Cardiac septum (tissue), 1 donor: ENCODE results near the gene PARD3. TPM values are rescaled to one million over a fixed set of nuclear protein-coding genes. Genes with fewer than 3 reads are reported as not detected.

ENCODE experiments used
- DNase-seq: peaks from one replicate; pipeline ENCODE4 v3.0.0-alpha.2; 2020; ENCODE audit warnings: low spot score
- intact Hi-C: fragments of 100-400 bp; cut with DNase I; formaldehyde crosslinking; loops from one replicate; pipeline ENCODE4 v1.14.0; 2022
- total RNA-seq: library from RNA; stranded (reverse); fragmentation: NEBNext Ultra II Directional; extraction: Animal tissue kit (Norgen Biotek cat#: 25700); gene quantifications from one replicate; pipeline ENCODE4 v1.2.1, GENCODE V29; 2021
- donor health status: DM: no; HTN: no; CAD: no.

PARD3 gene
- total RNA-seq, 1 donor from 2014 or later = 36.7 TPM

DNA sequence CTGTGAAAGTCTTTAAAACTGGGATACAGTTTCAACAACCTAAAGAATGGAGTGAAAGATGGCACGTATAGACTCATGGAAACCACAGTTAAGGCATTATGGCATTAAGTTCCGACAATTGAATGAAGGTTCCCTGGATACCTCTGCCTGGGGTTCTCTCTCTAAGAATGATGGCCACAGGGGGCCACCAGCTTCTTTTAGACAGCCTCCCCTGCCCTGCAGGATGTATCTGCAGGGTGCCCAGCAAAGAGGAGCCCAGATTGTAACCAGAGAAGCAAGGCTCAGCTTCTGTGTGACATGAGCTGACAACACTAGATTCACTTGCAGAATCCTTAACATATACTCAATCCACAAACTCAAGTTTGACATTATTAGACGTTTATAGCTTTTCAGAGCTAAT, 645.4 kb downstream of the PARD3 start:
- intact Hi-C loops = no loop called here
- no peak for DNase-seq

DNA sequence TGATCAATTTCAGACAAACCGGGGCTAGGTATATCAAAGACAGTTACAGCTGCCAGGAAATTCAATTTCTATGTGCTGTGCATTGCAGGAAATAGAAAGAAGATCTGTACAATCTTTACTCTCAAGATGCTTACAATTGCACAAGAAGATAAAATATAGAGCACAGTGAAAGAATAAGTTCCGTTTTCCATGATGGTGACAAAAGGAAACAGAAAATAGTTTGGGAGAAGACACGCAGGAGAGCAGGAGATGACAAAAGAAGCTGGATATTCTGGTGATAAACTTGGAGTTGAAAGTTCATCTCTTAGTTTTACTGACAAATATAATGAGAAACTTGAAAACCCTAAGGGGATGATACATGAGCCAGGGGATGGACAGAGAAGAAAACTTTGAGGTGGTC, 646.0 kb downstream of the PARD3 start:
- intact Hi-C loops = no loop called here
- no peak for DNase-seq

DNA sequence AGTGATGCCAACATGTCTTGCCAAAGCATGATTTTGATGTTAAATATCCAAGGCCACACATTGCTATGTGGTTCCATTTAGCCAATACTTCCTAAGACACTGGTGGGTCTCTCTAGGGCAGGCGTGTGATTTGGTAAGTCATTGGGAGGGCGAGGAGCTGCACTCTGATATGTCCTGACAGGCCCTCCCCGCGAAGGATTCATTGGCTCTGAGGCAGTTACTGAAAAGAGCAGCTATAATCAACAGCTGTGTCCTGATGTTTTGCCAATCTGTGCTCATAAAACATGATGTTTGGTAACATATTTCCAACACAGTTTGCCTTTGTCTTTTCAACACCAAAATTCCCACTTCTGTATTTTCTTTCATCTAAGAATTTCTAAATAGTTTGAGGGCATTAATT, 646.7 kb downstream of the PARD3 start:
- DNase-seq = no peak
- intact Hi-C loops = no loop called here

DNA sequence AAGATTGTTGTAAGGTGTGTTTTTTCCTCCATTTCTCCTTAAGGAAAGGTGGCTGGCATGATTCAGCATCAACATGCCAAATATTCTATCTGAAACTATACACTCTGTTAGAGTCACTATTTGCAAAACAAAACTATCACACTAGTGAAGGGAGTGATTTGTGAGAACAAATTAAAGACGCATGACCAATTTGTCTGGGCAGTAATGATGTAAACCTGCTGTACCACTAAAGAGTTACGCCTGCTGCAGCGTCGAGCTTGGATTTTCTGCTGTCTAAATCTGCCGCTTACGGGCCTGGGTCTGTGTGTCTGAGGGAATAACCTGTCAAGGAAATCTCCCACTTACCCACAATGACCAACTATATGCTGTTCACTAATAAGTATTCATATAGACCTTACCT, 648.3 kb downstream of the PARD3 start:
- intact Hi-C loops = no loop called here
- DNase-seq = no peak

DNA sequence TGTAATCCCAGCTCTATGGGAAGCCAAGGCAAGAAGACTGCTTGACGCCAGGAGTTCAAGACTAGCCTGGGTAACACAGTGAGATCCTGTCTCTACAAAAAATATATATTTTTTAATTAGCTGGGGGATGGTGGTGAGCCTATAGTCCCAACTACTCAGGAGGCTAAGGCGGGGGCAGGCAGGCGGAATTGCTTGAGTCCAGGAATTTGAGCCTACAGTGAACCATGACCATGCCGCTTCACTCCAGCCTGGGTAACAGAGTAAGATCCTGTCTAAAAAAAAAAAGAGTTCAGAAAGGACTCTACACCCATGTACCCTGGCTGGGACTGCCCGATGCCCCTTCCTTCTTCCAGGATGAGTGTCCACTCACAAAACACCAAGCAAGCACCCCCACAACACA, 648.7 kb downstream of the PARD3 start:
- DNase-seq = no peak
- intact Hi-C loops = no loop called here

DNA sequence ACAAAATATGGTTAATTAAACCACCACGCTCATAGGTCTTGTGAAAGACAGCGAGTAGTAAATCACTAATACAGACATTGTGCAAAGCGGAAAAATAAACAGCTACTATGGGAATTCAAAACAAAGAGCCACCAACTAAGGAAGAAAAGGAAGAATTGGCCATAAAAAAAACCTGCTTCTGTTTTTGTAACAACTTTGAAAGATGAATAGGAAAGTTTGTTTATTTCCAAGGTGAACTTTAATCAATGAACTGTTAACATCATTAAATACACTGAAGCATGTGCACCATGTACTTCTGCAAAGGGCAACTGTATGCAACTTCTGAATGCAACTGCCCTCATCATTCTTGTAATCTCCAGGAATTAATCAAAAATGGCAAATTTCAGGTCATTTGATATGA, 651.1 kb downstream of the PARD3 start:
- no peak for DNase-seq
- intact Hi-C loops = no loop called here

DNA sequence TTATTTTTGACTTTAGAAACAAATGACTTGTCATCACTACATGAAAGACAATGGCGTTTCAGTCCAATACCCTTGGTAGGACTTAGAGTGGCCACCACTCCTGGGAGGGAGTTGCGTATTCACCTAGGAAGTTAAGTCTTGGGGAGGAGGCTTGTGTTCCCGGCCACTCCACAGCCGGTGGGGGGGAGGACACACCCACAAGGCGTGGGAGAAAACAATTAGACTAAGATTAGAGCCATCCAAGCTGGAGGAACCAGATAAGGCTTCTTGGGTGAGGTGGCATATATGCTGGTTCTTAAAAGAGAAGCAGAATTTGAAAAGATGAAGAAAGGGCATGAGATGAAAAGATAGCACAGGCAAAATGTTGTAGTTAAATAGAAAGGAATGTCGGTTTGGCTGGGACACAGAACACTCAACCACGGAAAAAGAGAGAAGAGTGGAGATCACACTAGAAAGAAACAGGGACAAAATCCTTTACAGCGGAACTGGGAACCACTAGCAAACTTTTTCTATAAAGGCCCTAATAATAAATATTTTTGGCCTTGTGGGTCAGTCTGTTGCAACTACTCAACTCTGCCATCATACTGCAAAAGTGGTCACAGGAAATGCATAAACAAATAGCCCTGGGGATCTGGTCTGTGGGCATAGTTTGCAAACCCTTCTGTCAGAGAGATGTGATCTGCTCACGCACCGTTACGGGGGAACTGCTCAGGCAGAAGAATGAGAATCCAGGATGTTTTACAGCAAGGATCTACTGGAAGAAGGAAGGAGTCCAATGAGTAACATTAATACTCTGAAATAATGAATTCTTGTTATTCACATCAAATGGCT, 651.8 kb downstream of the PARD3 start:
- intact Hi-C loops = no loop called here

DNA sequence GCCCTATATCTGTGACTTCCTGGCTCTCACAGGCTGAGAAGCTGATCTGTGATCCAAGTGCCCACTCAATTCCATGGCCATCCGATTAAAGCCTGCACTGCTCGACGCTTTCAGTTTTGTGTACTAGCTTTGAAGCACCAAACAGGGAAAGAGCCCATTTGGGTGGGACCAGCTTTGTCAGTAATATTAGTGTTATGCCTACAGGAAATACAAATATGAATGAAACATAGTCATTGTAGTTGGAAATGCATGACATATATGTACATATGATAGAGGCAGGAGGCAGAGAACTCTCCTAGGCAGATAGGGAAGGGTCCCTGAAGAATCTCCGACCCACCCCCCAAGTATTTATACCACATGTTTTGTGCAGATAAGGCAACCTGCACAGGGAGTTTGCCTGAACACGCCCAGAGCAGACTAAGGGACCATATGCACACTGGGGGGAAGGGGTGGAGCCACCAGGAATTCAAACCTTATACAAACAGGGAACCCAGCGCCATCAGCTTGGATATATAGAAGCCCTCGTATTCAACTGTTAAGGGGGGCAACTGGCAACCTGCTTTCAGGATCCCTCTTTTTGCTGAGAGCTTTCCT, 653.2 kb downstream of the PARD3 start:
- DNase-seq = no peak
- intact Hi-C loops = no loop called here

More for the DNA sequence above, 651.8 kb downstream of the PARD3 start:
- no peak for DNase-seq

DNA sequence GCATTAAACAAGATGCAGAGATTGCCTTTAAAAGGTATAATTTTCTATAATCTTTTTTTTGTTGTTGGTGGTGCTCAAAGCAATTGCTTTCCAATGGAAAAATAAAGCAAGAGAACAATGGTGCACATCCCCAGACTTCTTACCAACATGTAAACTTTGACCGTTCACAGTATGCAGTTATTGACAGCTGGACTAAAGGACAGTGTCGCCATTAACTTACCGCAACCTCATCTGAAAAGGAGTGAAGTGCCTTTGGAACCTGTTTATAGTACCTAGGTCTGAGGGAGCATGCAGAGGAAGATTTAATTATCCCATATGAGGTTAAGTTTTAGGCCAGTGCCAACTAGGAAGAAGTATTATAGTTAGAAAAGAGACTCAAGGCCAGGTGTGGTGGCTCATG, 654.5 kb downstream of the PARD3 start:
- no peak for DNase-seq
- intact Hi-C loops = no loop called here

DNA sequence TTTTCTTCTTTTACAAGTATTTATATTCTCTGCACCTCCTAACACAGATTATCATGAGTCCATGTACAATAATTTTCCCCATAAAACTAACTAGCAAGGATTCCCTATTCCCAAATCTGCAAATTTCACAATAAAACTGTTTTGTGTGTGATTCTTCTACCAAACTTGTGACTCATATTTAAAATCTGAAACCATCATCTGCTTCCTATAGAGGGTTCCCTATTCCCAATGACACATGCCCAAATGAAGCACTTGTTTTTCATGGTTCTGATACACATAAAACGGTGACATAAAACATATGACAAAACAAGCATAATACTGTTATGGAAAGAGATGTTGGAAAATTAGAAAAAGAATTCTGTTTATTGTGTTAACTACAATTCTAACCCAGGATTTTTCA, 657.6 kb downstream of the PARD3 start:
- no peak for DNase-seq
- intact Hi-C loops = no loop called here

DNA sequence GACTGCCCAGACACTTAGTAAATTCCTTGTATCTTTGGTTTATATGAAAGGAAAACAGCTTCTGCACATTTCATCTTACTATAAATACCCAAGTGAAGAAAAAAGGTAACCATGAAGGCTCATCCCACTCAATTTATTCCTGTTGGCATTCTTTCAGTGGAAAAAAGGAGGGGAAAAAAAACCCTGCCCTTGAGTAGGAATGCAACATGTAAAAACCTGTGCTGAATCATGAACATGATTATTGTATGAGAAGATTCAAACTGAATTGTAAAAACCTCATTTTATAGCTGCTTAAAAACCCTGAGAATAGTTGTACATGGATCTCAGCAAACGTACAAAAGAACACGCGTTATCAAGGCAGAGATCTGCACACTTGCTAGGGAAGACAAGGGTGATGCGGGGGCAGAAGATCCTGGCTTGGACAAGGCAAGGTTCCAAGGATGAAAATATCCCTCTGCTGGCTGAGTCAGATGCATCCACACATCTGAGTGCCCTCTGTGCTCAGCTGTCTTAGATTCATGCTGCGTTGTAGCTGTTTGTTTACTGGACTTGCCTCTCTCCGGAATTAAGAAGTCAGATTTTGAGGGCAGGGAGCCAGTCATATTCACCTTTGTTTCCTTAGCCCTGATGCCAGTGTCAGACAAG, 658.2 kb downstream of the PARD3 start:
- DNase-seq = no peak
- intact Hi-C loops = no loop called here

DNA sequence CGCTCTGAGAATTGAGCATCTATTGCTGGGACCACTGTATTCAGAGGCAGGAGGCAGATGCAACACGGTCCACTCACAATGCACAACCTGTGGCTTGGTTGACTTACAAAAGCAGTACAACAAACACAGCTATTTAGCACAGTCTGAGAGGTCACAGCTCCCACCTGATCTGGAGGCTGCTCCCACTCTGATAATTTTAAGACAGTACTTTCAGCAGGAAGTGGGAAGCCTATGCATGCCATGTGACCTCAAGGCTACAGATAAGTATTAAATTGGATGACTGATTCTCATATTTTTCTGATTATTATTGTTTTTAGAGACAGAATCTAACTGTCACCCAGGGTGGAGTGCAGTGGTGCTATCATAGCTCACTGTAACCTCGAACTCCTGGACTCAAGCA, 659.3 kb downstream of the PARD3 start:
- DNase-seq = no peak
- intact Hi-C loops = no loop called here

DNA sequence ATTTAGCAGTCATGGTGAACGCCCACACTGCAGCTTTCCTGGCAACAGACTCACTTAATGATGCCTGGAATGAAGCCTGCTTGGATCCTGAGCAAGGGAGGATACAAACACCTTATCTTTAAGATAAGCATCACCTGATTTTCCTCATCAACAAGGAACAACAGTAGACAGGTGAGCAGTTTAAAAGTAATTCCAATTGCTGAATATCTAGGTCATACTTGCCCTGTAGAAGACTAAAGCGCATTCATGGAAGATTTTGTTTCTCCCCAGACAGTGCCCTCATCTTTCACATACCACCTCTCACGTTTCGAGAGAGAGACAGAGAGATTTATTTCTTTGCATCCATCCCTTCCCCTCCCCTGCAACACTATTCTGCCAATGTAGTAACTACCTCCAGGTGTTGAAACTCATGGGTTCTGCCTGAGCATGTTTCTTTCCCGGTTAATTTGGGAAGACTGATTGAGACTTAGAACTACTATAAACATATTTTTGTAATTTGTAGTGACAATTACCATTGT, 660.7 kb downstream of the PARD3 start:
- no peak for DNase-seq
- intact Hi-C loops = no loop called here

DNA sequence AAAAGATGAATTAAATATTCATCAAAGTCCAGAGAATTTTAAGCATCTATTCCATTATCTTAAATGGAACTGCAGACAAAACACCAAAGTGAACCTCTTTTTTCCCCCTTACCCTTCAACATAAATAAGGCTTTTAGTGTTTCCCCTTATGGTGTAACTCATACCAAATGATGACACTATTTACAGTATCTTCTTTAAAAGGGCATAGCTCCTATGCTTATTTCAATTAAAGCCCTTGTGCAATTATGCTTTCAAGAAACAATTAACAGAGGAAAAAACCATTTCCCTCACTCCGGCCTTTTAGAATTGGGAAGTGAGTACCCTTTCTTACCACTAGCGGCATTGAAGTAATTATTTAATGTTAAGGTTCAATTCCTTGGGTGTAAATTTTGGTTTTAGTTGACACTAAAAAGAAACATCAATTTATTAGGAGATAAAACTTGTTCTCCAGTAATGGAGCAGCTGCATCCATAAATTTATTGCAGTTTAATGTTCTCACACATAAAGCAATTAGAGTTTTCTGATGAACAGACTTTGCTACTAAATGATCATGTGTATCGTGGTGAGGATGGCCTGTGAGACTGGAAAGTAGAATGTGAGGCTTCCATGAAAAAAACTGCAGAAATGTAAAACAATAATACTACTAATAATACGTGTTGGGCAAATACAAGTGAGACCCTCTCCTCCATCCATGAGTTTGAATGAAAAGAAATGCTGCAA, 661.3 kb downstream of the PARD3 start:
- intact Hi-C loops = no loop called here
- no peak for DNase-seq

DNA sequence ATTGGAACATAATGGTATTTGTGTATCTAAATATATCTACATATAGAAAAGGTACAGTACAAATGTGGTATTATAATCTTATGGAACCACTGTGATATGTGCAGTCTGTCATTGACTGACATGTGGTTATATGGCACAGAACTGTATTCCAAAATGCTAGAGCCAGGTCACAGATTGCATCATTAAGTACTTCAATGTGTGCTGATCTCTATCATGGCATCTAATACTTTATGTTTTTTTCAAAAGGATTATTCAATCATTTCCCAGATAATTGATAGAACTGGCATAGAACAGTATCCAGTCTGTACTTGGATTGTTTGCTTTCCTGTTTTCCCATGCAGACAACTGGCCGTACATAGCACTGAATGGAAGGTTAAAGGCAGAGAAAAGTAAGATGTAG, 662.7 kb downstream of the PARD3 start:
- intact Hi-C loops = no loop called here
- no peak for DNase-seq

DNA sequence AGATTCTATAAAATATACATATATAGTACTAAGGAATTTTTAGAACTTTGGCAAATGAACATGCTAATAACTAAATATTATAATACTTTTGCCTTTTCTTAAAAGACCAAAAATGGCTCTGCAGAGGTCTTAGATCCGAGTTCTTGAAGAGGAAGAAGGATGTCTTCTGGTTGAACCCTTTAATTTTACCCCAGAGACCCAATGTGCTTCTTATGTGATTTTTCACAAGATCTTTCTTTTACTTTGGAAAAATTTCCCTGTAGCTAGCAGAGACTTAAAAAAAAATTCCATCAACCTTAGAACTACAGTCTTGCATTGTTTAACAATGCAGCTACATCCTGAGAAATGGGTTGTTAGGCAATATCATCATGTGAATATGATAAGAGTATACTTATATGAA, 663.2 kb downstream of the PARD3 start:
- no peak for DNase-seq
- intact Hi-C loops = no loop called here

DNA sequence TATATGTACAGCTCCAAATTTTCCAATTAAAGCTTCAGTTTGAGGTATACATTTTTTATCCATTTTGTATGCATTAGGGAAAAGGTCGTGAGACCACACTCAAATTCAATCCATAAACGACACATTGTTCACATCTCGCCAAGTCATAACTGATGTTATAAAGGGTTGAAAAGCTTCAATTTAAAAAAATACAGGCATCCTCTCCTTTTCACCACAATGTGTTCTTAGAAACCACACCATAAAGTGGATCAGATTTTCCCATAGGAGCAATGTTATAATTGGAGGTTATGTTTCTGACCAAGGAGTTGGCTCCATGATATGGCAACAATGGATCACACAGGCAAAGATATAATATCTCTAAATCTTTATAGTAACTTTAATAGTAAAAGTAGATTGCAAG, 663.6 kb downstream of the PARD3 start:
- intact Hi-C loops = no loop called here
- DNase-seq = no peak

DNA sequence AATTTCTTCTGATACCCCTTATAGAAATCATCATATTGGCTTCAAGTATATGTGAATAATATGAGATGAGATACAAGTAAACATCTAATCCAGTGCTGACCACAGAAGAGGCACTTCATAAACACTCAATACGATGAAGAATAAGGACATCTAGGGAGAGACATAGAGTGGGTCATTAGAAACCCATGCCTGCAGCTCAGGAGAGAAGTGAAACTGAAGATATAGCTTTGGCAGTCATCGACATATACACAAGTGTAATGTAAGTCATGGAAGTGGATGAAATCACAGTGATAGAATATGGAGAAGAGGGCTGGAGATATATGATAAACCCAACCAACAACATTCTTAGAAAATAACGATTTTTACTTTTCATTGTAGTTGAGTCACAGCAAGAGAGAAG, 665.0 kb downstream of the PARD3 start:
- DNase-seq = no peak
- intact Hi-C loops = no loop called here

DNA sequence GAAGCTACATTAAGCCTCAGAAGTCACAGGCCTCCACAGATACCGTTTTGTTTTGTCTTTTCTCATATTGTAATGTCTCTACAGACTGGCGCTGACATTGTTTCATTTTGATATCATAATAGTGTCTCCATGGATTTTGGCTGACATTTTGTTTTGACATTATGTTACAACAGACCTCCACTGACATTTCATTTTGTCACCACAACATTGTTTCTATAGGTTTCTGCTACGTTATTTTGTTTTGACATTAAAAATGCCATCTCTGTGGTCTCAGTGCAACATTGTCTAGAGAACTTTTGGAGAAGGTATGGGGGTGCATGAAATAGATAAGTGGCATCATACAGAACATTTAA, 666.8 kb downstream of the PARD3 start:
- DNase-seq = no peak
- intact Hi-C loops = no loop called here

DNA sequence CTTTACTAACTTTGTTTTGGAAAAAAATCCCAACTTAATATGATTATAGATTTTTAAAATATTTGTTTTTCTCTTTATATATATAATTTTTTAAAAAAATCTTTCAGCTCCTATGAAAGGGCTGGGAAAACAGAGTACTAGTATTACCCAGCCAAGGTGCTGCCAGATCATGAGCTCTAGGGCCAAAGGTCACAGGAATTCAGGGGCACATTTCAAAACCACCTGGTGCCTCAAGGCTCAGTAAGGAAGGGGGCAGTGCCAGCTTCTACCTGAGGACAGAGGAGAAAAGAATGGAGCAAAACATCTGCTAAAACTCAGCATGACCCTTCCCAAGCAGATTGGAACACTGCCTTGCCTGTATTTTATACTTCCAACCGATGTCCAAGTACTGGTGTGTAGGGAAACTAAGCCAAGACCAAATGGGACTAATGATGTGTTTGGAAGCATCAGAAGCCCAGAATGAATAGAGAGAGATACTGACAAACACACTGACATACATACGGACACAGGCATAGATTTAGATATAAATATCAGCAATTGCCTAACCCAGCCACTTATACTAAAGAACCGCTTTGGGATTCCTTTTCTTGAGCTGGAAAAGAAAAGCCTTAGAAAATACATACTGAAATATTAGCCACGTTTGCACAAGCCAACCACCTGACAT, 667.3 kb downstream of the PARD3 start:
- no peak for DNase-seq
- intact Hi-C loops = no loop called here
